ENCODE results near the gene MRM3.
"Not testable (repeated sequence)": the region's sequence is repeated elsewhere in the genome, so short reads cannot be mapped to it uniquely, and the experiment has no call there.

Gene MRM3

DNA sequence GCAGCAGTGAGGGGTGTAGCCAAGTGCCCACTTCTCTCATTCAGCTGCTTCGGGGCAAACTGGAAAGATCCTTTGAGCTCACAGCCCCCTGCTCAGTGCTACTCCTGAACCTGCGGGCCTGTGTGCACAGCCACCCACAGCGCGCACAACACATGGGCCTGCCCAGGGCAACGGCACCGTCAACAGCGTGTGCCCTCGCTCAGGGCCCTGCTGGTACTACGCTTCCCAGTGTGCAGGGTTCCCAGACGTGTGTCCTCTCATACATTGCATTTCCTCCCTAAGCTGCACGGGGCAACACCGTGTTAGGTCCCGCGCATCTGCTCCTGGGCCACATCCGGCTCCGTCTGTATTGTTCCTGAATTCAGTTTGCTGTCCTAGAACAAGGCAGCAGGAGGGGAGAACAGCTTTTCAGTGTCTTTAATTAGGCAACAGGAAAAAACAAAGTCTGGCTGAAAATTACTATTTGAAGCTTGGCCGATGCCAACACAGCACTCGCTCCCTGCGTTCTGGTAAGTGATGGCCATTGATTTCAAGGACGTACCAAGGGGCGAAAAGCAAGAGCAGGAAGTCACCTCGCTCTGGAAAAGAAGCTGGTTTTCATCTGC, 15.2 kb downstream of the MRM3 start:
- DNase-seq, result no peak

DNA sequence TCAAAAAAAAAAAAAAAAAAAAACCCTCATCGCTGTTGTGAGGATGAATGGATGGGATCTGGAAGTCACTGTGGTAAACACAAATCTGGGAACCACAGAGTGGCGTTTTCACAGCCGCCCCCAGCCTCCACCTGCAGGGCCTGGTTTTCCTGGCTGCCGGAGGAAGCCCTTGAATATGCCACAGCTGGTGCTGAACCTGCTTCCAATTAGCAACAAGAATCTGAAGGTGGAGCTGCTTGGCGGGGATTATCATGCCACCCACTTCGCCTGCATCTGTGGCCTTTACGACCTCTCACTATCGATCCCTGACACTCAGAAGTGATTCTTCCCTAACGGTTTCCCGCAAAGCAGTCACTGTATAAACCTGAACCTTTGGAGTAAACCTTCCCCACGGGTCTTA, 16.1 kb downstream of the MRM3 start:
- DNase-seq, result no peak

DNA sequence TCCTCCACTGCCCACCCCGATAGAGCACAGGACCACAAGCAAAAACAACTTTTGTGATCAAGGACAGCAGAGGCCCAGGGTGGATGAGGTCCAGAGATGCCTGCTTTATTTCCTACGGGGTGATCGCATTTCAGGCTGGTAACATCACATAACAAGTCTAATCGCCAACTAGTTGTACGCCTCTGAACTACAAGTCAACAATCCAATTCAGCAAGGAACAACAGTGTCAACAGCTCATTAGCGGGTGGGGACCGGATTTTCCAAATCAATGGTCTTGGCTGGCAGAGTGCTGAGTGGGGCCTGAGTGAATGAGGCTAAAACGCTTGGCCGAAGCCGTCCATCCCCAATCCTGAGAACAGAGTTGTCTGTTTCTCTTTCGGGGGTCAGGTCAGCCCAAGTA, 17.1 kb downstream of the MRM3 start:
- no peak for DNase-seq

DNA sequence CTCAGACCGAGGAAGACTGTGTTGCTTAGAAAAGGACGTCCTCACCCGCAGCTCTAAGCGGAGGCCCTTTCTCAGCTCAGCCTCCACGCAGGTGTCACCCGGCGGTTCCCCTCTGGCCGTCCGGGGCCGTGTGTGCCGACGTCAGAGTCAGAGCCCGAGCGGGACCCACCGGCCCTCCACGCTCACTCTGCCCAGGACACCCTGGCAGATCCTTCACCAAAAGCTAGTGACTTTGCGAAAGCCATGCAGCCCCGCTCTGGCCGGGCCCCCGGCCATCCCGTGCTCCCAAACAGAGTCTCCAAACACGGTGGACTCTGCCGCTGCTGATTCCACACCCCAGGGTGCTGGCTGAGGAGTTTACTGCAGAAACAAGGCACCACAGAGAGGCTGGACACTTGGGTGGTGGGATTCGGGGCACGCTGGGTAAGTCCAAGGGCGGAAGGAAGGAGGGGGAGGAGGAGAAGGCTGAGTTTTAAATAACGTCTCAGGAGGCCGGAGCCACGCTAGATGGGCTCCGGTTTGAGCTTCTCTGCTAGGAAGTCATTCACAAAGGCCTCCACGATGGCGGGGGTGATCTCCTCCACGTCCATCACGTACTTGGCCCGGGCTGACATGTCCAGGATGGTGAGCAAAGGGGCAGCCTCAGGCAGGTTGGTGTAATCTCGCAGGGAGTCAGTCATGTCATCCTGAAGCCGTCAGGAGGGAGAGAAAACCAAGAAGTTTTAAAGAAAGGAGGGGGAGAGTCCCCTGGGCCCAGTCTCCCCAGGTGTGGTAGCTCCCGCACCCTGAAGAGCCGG, 18.5 kb downstream of the MRM3 start:
- no peak for DNase-seq

DNA sequence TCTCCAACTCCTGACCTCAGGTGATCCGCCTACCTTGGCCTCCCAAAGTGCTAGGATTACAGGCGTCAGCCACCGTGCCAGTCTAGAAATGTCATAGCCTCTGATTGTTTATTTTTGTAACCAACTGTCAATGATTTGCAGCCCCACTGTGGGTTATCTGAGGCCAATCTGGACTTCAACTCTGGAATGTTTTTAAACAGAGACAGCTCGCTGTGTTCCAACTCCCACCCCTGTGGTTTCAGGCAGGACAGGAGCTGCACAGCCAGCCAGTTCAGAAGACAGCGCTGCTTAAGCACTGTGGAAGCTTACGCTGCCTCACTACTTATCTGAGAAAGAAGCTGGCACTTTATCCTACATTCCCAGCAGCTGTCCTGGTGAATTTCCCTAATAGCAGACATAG, 19.5 kb downstream of the MRM3 start:
- no peak for DNase-seq

DNA sequence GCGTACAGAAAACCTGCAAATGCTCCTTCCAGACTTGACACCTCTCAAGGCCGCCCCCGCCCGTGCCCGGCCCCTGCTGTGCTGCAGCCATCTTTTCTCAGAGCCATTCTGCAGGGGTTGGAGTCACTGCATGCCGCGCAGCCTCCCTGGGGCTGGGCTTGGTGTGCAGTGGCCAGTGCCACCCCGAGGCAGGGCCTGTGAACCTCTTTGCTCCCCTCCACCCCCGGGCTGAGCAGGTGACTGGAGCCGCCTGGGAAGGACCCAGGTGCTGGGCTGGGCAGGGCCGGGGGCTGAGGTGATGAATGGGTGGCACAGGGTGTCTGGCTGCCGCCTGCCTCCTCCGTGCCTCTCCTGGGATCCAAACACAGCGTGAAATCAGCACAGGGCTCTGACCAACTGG, 20.3 kb downstream of the MRM3 start:
- DNase-seq, result no peak

DNA sequence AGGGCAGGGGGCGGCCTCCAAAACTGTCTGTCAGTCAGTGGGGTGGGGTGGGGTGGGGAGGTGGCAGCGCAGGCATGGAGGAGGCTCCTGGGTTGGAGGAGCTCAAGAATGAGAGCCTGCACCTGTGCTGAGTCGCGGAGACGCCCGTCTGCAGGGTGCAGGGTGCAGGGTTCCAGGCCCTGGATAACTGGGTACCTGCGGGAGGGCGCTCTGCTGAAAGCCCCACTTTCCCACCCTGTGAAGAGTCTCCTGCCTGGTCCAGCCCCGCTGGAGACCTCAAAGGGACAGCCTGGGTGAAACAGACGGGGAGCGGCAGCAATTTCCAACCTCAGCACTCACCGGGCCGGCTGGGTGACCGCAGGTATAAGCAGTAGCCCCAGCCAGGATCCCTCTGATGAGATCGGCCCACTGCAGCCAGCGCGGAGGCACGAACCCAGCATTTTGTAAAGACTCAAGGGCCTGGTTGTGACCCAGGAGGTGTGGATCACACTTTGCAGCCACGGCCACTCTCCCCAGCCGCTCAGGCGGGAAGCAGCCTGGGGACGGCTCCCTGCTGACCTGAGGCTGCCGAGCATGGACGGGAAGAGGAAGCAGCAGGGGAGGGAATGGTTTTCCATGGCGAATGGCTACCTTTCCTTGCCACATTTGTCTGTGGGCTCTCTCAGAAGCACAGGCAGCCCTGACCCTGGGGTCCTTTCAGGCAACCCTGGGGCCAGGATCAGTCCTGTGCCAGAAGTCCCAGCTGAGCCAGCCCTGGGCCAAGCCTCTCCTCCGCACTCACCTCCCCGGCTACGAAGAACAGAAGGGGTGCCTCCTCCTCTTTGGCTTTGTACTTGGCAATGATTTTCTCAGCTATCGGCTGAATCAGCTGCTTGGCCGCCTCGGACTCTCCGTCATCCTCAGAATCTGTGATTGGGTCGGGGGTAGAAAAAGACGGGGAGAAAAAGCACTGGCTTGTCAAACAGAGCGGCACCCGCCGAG, 21.0 kb downstream of the MRM3 start:
- DNase-seq, result no peak

DNA sequence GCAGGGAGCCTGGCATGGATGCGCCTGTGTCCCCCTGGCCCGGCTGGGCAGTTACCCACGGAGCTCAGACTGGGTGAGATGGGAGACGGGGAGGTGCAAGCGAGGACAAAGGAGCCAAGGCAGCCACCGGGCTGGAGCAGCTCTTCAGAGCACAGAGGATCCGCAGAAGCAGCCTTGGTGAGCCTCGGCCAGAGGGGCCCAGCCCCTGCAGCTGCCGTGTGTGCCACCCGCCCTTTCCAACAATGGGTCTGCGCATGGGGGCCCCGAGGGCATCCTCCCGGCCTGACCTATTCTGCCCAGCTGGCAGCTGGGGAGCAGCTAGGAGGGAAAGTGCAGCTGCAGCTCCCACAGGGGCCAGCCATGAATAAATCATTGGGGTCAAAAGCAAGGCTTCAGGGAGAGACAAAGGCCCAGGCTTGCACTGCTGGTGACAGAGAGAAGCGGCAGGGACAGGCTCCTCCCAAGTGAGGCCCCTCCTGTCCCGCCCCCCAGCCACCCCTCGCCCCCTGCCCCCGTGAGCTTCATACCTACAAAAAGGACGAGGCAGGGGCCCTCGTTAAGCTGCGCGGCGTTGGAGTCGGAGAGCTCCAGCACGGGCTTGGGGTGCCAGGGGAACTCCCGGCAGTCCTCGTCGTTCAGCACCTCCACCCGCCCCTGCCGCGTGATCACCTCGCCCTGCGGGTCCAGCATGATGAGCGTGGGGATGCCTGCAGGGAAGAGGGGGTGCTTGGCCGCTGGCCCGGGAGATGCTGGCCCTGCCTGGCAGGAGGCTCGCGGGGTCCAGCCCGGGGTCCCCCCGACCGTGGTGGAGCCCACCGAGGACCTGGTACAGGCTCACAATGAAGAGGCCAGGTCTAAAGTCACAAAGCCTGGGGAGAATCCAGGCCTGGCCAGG, 22.6 kb downstream of the MRM3 start:
- DNase-seq, result no peak

DNA sequence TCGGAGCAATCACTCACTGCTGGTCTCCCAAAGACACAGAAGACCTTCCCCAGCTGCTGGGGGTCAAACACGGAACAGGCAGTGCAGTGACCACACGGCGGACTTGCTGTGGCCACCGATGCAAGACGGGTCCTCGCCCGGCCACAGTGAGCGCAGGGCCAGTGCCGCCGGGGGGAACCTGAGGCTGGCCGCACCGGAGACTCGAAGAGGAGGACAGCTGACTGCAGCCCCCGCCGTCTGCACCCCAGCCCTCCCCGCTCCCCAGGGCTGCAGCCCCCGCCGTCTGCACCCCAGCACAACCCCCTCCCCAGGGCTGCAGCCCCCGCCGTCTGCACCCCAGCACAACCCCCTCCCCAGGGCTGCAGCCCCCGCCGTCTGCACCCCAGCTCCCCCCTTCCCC, 23.7 kb downstream of the MRM3 start:
- DNase-seq, result not testable (repeated sequence)

DNA sequence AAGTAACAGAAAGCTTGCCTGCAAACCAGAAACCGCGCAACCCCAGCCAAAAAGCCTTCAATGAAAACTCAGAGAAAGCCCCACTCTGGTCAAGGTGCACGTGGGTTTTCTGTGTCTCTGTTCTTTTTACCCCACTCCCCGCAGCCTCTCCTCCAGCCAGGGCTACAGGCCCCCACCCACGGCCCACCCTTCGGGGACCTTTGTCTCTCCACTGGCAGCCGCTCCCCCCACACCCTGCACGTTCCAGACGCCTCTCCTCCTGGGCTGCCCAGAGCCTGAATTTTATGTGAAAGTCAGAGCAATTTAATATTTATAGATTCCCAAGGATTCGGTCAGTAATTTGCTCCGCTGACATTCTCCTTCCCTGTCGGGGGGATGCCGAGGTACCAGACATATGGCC, 24.2 kb downstream of the MRM3 start:
- no peak for DNase-seq

DNA sequence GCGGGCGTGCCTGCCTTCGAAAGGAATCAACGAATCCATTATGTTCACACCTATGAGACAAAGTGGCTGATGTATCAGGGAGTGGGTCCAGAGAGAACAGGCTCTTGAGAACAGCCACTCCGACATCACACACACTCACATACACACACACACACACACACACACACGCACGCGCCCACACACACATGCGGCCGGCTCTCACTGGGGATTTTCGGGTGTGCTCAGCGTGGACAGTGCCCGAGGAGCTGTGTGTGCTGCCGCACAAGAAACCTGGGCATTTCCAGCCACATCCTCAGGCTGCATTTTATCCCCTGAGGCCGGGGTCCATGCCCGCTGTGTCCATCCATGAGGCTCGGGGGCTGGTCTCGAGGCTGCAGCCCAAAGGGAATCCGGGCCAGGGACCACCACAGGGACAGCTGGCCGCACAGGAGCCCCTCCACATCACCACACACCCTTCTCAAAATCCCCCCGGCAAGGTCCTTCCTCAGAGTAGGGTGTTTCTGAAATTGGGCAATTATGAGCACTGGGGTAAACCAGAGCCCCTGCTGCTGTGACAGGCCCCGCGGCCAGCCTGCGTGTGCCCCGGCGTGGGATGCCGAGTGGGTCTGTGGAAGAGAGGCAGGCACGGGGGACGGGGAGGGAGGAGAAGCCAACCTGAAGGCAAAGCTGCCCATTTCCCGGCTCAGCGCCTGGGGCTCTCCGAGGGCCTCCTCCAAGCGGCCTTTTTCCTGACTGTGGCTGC, 24.8 kb downstream of the MRM3 start:
- DNase-seq, result no peak

DNA sequence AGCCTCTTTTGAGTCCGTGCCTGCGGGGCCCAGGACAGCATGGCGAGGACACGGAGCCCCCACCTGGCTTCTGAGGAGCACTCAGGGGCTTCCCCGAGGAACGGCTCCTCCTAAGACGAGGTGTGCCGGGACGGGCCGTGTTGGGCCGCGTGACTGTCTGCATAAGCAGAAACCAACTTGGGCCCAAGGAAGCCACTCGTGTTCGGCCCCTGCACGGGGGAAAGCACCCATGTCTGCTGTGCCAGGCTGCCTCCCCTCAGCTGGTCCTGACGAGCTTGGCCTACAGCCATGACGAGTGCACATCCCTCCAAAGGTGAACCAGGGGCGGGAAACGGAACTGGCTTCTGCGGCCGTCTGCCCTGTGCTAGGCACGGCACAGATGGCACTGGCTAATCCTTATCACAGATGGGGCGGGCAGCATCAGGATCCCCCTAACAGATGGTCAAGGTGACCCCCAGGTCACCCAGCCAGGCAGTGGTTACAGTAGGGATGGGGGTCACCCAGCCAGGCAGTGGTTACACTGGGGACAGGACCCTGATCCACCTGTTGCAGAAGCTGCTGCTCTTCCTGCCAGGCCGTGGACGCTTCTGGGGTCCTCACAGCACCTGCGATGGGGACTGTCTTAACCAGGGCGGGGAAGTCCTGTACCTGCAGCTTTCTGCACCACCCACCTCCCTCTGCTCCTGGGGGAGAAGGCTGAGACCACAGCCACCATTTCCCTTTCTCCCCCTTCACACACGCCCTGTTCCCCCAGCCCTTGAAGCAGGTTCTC, 25.6 kb downstream of the MRM3 start:
- DNase-seq, result no peak

DNA sequence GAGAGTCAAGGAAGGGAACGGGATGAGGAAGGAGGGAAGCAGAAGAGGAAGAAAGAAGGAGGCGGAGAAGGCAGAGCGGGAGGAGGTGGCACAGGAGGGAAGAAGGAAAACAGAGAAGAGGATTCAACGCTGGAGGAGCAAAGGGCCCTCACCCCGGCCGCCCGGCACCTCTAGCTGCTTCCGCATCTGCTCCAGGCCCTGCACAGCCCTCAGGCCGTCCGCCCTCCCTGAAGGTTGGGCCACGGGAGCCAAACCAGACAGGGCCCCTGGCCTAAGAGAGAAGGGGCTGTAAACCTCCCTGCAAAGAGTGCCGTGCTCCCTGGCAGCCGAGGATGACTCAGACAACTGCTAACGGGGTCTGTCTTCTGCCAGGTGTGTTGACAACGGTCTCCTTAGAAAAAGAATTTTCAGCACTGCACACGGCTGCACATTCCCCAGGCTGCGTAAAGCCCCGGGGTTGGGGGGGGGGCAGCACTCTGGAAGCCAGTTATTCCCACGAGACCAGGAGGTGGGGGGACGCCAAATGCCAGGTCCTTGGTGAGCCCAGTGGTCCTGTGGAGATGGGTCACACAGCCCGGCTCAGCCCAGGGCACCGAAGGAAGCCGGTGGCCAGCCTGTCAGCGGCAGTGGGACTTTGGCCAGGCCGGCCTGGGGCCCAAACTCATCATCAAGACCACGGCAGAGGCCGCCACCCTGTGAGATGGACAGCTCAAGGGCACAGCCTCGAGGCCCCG, 29.1 kb downstream of the MRM3 start:
- no peak for DNase-seq

DNA sequence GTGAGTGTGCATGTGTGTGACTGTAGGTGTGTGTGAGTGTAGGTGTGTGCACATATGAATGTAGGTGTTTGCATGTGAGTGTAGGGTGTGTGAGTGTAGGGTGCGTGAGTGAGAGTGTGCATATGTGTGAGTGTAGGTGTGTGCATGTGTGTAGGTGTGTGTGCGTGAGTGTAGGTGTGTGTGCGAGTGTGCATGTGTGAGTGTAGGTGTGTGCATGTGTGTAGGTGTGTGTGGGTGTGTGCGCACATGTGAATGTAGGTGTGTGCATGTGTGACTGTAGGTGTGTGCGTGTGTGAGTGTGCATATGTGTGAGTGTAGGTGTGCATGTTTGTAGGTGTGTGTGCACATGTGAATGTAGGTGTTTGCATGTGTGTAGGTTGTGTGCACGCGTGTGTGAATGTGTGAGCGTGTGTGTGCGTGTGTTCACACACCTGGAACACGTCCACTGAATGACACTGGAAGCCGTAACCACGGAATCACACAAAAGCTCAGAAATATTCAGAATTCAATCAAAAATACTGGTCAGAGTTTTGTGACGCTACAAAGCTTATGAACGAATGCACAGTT, 30.6 kb downstream of the MRM3 start:
- DNase-seq, result no peak

DNA sequence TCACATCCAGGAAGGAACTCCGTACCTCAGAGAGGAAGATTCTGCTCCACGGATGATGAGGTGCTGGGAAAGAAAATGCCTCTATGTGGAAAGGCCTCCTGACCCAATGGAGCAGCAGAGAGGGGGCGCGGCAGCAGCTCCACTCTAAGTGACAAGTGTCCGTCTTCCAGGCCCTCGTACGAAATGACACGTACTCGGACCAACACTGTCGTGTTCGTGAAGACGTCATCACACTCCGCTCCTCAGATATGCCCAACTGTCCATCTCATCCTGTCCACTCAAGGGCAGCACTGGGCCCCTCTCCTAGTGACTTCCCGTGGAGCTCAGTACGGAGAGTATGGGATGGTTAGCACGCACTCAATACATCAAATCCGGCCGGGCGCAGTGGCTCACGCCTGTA, 32.2 kb downstream of the MRM3 start:
- no peak for DNase-seq

DNA sequence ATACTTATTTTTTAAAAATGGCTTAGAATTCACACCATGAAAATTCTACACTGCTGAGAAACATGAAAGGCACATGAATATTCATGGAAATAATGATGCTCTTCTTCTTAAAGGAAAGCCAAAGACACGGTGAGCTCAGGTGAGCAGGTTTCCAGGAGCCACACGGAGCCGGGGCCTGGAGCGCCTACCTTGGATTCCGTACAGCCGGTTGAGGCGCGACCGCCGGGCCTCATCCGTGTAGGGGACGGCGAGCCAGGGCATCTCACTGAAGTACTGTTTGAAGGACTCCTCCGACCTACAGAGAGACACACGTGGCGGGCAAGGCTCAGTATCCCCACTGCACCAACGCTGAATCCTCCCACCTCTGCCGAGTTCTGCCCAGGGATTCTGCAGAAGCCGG, 37.1 kb downstream of the MRM3 start:
- no peak for DNase-seq

DNA sequence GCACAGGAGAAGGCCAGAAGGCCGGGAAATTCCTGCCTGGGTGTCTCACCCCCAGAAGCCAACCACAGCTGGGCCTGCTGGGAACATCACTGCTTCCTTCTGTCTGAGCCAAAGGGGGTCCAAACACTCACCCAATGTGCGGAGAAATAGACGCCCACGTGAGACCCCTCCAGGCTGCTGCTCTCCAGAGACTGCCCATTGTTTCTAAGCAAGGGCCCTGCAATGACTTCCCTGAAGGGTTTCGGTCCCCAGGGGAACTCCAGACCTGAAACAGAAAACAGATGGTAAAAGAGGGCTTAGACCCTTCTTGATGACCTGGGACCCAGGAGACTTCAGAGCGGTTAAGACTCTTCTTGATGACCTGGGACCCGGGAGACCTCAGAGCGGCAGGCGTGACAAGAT, 41.3 kb downstream of the MRM3 start:
- DNase-seq, result no peak

DNA sequence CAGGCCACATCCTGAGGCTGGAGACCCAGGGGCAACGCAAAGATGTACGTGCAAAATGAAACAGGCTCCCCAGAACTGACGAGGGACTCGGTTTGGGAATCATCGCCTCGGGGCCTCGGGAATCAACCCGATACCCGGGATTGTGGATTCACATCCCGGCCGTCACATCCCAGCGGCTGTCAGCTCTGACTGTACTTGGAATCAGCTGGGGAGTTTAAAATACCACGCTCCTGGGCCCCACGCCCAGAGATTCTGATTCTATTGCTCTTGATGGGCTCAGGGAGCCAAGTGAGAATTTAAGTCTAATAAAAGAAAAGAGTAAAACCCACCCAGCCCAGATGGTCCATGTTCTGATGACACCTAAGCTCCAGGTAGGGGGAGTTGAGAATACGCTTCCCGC, 42.2 kb downstream of the MRM3 start:
- no peak for DNase-seq

DNA sequence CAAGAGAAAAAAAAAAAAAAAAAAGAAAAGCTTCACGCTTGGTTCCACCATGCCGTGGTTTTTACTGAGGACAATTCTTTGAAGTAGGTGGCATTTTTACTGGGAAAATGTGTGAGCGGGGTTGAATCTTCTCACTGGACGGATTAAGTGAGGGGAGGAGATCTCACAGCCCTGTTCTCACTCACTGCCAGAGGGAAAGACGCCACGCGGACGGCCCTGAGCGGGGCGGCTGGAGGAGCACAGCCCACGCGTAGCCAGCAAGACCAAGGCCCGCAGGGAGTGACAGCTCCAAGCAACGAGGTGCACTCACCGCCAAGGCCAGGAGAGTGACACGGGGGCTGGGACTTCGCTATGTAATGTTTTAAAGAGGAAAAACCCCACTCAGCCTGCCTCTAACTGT, 43.1 kb downstream of the MRM3 start:
- DNase-seq, result no peak

DNA sequence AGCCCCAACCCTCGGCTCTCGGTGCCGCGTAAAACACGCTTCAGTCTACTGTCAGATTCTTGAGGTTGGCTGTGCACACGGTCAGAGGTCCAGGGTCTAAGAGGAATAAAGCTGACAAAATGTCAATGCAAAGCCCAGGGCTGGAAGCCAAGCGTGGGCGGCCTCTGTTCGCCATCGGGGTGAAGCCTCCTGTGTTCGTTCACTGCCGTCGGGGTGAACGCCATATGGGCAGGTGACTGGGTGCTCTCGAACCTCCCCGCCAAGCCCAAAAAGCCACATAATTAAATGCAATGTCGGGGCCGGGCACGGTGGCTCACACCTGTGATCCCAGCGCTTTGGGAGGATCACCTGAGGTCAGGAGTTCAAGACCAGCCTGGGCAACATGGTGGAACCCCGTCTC, 44.6 kb downstream of the MRM3 start:
- no peak for DNase-seq

All from SIG-M5 (cell line).